Measurements from ENCODE around the gene DYNLRB1. TPM values are rescaled to one million over a fixed set of nuclear protein-coding genes. Genes with fewer than 3 reads are reported as not detected.

DYNLRB1 gene
- total RNA-seq, 1 donor from 2014 or later: 60.1 TPM

DNA sequence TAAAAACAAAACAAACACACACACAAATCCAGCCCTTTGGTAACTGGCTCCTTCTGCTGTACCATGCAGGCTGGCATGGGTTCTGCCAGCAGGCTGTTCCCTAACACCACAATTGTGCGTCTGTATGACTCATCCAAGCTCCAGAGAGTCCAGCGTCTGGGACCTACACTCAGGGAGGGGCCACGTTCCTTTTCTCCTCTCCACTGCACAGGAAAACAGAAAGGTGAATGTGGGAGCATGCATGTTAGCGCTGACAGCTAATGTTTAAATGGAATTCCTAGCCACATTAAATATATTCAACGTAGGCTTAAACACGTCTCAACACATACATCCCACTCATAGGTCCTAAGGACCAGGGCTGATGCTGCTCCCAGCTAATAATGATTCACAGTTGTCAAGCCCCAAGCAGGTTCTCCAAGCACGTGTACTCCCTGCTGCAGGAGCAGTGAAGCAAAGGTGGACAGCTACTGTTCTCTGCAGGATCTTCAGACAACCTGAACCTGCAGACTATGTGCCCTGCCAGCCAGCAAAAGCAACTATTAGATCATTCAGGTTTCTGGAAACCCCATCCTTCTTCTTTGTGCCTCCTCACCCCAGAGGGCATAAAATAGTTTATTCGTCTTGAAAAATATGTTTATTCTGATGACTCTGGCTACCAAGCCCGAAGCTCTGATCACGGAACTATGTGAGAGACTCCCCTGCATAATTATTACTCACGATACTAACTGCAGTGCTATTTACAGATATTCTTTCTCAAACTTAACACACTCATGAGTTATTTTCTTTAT, 63.2 kb downstream of the DYNLRB1 start:
- DNase-seq (ENCODE audit: low read depth): peak; percentile 85

- DNase-seq (ENCODE audit: low read depth): no peak
Measured at GRCh38 chr20:34579979-34580940, 64.0 kb downstream of the DYNLRB1 start.

DNA sequence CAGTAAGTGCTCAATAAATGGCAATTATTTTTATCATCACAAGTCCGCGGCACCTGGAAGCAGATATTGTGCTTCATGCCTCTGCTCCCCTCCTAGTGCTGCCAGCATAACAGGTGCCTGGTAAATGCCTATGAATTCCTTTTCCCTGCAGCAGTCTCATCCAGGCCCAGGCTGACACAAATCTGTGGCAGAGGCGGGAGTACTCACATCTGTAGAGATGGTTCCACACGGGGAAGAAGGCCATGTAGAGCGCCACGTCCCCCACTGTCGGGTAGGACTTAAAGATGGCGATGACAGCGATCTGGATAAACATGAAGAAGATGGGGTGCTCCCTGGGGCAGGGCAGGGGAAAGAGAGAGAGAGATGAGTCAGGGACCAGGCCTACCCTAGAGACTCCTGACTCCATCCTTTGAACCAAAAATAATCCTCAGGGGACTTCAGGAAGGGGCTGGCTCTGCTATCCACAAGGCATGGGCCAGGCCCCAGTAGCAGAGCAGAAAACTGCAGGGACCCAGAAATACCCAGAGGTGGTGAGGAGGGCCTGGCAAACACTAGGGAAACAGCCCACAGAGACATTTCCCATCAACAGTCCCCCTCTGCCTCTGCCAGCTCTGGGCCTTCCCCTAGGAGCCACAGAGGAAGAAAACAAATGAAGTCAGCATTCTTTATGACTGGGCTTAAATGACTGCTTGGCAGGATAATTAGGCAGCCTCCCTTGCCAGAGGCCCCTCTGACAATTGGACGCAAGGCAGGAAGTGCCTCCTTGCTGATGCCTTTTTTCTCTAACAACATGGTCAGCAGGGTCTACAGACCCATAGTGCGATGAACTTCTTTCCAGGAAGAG, 65.3 kb downstream of the DYNLRB1 start:
- peak; percentile 52 for DNase-seq (ENCODE audit: low read depth)

- no peak for DNase-seq (ENCODE audit: low read depth)
Measured at GRCh38 chr20:34582221-34582620, 66.0 kb downstream of the DYNLRB1 start.

DNA sequence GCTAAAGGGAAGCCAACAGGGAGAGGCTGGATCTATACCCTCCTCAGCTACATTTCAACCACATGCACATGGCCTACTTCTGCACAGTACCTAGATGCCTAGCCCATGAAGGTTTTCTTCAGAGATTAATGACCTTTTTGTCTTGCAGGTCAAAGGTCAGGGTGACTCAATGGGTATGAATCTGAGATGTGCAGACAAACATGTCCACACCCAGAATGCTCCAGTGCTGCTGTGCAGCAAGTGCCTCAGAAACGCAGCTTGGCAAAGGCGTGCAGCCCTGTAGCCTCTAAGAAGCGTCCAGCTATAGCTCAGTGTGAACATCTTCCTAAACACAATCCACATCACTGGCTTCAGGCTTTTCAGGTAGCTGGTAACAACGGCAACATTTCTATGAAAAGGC, 66.7 kb downstream of the DYNLRB1 start:
- DNase-seq (ENCODE audit: low read depth): peak; percentile 27

GRCh38 chr20:34583544-34583943, 67.3 kb downstream of the DYNLRB1 start:
- DNase-seq (ENCODE audit: low read depth): no peak

DNA sequence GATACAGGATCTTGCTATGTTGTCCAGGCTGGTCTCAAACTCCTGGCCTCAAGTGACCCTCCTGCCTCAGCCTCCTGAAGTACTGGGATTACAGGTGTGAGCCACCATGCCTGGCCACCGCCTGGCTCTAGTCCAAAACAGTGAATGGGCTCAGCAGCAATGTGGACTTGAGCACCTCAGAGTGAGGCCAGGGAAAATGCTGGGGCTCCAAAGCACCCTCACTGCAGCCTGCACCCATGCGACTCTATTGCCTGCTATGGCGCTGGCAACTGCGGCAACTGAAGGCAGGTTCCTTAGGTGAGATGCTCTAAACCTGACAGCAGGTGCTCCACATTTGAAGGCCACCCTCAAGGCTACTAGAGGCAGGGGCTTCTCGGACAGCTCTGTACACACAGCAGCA, 68.8 kb downstream of the DYNLRB1 start:
- no peak for DNase-seq (ENCODE audit: low read depth)

- no peak for DNase-seq (ENCODE audit: low read depth)
Measured at GRCh38 chr20:34586488-34587163, 70.4 kb downstream of the DYNLRB1 start.

Other genes with a start within 250 kb of the DYNLRB1 start
- 111 and 163 TPM in 2 replicates for gene AHCY, start 213.1 kb upstream of the DYNLRB1 start, total RNA-seq
- gene ITCH, start 153.1 kb upstream of the DYNLRB1 start, total RNA-seq: 105 and 113 TPM in 2 replicates
- gene MAP1LC3A, start 42.3 kb downstream of the DYNLRB1 start, total RNA-seq: 14.9 and 43.3 TPM in 2 replicates
- 6.6 and 9.7 TPM in 2 replicates for gene PIGU, start 160.7 kb downstream of the DYNLRB1 start, total RNA-seq
- gene TP53INP2, start 187.9 kb downstream of the DYNLRB1 start, total RNA-seq: 5.4 and 10.9 TPM in 2 replicates

Measured in renal cortical epithelial cell (primary cell).